HL-60 (cell line): ENCODE data around the gene KLKB1.

ENCODE experiments used
- CTCF ChIP-seq: IDR thresholded peaks from one replicate; pipeline ENCODE4 v1.5.1; 2011; ENCODE audit warnings: low read length, control low read depth, inconsistent platforms; ENCODE audit not compliant: insufficient read depth
- GABPA ChIP-seq: IDR thresholded peaks from 2 replicates; pipeline ENCODE4 v1.6.1; 2012; ENCODE audit warnings: low read depth
- POLR2AphosphoS5 ChIP-seq: IDR thresholded peaks from 2 replicates; pipeline ENCODE4 v1.6.1; 2012; ENCODE audit warnings: low read depth
- REST ChIP-seq: IDR thresholded peaks from 2 replicates; pipeline ENCODE4 v1.6.1; 2012; ENCODE audit warnings: low read depth; ENCODE audit not compliant: insufficient replicate concordance
- SPI1 ChIP-seq: IDR thresholded peaks from 2 replicates; pipeline ENCODE4 v1.6.1; 2012; ENCODE audit warnings: low read depth, mild to moderate bottlenecking, borderline replicate concordance

DNA sequence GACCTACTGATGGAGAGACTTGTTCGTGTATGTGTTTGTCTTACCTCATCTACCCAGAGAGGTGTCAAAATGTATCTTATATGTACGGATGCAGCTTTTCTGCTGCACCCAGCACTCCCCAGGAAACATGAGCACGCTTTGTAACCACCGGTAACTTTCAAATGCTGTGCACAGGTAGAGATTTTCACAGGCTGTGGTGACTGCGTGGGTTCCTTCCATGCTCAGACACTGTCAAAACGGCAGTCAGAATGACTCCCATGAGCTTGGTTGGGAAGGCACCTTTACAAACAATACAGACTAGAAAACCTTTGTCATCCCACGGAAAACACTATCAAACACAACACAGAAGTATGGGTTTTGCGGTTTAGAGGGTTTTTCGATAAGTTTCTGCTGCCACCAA, 66.9 kb downstream of the KLKB1 start:
- TF ChIP-seq CTCF (no peak), REST (no peak), POLR2AphosphoS5 (no peak), GABPA (no peak), SPI1 (no peak)
